Dedifferentiated amniotic fluid mesenchymal stem cell (primary cell): ENCODE measurements around the gene DPEP2NB.
"Not testable (repeated sequence)": the region's sequence is repeated elsewhere in the genome, so short reads cannot be mapped to it uniquely, and the experiment has no call there.

Experiments
- DNase-seq: peaks from one replicate; pipeline ENCODE4 v3.0.0-alpha.2; 2016; ENCODE audit errors: extremely low spot score

DPEP2NB gene

GRCh38 chr16:68013440-68013839 lies 2.3 kb downstream of the DPEP2NB start:
- DNase-seq = no peak

DNA sequence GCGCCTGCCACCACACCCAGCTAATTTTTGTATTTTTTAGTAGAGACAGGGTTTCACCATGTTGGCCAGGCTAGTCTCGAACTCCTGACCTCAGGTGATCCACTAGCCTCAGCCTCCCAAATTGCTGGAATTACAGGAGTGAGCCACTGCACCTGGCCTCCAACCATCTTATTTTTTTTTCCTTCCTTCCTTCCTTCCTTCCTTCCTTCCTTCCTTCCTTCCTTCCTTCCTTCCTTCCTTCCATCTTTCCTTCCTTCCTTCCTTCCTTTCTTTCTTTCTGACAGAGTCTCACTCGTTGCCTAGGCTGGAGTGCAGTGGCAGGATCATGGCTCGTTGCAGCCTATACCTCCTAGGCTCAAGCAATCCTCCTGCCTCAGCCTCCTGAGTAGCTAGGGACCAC lies 5.8 kb downstream of the DPEP2NB start:
- not testable (repeated sequence) for DNase-seq

GRCh38 chr16:68009157-68009735 lies 6.5 kb downstream of the DPEP2NB start:
- DNase-seq = no peak

- DNase-seq = no peak
These were observed 9.9 kb downstream of the DPEP2NB start for GRCh38 chr16:68005786-68006286.

- no peak for DNase-seq
These were observed 10.5 kb downstream of the DPEP2NB start for GRCh38 chr16:68005211-68005610.

DNA sequence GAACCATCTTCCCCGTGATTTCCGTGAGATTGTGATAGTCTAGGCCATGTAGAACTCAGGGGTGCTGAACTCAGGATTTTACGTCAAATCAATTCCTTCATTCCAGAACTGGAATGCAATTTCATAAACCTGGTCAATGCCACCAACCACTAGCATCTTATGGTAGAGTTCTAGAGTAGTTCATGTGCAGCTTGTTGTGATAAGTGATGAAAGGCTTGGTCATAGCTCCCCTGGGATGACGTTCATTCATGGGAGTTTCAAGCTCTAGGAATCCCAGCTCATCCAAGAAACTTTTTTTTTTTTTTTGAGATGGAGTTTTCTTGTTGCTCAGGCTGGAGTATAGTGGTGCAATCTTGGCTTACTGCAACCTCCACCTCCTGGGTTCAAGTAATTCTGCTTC lies 12.7 kb downstream of the DPEP2NB start:
- DNase-seq = no peak

DNA sequence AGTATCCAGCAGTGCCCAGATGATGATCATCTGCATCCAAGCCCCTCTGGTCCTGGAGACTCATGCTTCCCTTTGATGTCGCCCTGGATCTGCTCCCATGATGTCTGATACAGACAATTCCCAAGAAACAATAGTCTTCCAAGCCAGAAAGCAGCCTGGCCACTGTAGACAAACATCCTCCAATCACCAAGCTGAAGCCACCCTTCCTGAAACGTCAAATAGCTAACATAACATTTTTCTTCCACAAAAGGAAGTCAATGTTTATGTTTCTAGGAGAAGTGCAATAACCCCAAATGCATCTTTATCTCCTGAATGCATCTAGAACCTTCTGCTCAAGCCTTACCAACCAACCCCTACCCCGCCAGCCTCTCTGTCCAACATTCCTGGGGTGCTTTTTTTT lies 15.3 kb downstream of the DPEP2NB start:
- DNase-seq = no peak

- no peak for DNase-seq
These were observed 15.7 kb downstream of the DPEP2NB start for GRCh38 chr16:67999985-68000384.

DNA sequence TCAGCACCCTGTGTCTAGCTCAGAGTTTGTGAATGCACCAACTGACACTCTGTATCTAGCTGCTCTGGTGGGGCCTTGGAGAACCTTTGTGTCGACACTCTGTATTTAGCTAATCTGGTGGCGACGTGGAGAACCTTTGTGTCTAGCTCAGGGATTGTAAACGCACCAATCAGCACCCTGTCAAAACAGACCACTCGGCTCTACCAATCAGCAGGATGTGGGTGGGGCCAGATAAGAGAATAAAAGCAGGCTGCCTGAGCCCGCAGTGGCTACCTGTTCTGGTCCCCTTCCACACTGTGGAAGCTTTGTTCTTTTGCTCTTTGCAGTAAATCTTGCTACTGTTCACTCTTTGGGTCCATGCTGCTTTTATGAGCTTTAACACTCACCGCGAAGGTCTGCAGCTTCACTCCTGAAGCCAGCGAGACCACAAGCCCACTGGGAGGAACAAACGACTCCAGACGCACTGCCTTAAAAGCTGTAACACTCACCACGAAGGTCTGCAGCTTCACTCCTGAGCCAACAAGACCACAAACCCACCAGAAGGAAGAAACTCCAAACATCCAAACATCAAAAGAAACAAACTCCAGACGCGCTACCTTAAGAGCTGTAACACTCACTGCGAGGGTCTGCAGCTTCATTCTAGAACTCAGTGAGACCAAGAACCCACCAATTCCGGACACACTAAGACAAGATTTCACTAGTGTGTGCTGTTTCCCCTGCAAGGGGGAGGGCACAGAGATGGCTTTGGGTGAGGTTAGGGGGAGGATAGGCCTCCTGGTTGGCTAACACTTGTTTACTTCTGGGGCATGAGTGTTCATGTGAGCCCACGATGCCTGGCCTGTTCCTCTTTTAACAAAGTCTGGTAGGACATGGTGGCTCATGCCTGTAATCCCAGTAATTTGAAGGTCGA lies 16.7 kb downstream of the DPEP2NB start, which contains the start of gene DPEP2:
TSS of gene DPEP2 (minus strand) at position 706 of the 910 bp plus-strand sequence. CDS start 6,272 bp downstream, outside the sequence.
- not testable (repeated sequence) for DNase-seq

GRCh38 chr16:67998231-67998778 lies 17.4 kb downstream of the DPEP2NB start:
- not testable (repeated sequence) for DNase-seq

DNA sequence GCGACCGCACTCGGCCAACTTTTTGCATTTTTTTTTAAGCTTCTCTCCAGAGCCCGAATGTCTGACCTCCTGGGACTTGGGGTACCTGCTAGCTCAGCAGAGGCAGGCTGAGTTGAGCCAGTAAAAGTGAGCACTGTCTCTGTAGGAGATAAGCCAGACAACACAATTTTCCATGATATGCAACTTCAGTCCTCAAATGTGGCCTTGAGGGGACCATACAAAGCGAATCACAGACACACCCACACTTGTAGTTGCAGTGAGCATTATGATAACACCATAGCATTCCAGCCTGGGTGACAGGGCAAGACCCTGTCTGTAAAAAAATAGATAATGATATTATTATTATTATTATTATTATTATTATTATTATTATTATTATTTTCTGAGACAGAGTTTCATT lies 19.0 kb downstream of the DPEP2NB start:
- no peak for DNase-seq

GRCh38 chr16:67995423-67995822 lies 20.3 kb downstream of the DPEP2NB start:
- DNase-seq = no peak

GRCh38 chr16:67994040-67994408 lies 21.7 kb downstream of the DPEP2NB start:
- not testable (repeated sequence) for DNase-seq

DNA sequence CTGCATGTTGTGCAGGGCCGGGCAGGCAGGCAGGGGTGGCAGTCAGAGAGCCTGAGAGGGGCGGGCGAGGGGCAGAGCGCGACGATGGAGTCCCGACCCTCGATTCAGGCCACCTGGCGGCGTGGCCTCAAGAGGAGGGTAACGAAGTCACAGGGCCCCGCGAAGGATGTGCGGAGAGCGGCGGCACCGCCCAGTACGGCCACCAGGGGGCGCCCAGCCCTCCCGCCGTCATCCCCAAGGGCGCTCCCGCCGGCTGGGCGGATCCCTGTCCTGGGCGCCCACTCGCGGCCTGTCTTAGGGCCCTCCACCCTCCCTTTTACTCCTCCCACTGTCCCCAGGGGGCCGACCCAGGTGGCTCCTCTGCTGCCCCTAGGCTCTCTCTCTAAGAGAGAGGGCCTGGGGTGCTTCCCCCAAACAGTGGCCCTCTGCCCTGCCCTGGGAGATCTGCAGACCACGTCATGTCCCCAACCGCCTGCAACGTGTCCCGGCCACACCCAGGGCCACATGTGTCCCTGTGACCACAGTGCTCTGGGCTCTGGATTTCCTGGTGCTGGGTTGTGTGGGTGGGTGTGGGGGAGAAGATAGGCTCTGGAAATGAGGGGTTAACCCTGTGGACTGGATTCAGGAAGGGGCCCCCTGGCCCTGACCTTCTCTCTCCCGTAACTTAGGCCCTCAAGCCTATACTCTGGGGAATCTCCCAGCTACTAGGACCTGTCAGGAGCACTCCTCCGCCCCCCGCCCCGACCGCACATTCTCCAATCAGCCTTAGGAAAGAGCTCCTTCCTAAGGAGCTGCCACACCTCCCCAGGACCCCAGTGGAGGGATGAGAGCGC lies 22.3 kb downstream of the DPEP2NB start:
- DNase-seq = peak; percentile 41

- DNase-seq = no peak
These were observed 23.0 kb downstream of the DPEP2NB start for GRCh38 chr16:67992661-67993206.

DNA sequence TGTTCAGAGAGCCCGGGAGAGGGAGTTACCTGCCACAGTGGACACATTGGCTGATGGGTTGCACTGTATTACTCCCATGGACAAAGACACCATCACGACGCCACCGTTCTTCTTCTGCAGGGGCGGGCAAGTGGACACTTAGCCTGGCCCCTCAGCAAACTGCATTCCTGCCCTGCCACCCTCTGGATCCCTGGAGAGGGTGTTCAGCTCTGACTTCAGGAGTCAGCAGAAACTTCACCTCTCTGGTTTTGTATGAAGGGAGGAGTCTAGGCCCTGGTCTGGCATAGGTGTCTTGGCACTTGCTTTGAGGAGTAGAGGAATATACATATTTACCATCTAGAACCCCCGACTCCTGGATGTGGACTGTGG lies 25.7 kb downstream of the DPEP2NB start:
- no peak for DNase-seq

GRCh38 chr16:67989322-67990017 lies 26.2 kb downstream of the DPEP2NB start:
- no peak for DNase-seq

DNA sequence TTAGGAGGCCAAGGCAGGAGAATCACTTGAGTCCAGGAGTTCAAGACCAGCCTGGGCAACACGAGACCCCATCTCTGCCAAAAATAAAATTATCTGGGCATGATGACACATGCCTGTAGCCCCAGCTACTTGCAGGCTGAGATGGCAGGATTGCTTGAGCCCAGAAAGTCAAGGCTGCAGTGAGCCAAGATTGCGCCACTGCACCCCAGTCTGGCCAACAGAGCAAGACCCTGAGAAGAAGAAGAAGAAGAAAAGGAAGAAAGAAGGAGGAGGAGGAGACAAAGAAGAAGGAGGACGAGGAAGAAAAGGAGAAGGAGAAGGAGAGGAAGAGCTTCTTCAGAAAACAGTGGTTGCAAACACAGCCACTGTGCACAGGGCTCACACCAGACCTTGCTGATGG lies 27.0 kb downstream of the DPEP2NB start:
- no peak for DNase-seq

DNA sequence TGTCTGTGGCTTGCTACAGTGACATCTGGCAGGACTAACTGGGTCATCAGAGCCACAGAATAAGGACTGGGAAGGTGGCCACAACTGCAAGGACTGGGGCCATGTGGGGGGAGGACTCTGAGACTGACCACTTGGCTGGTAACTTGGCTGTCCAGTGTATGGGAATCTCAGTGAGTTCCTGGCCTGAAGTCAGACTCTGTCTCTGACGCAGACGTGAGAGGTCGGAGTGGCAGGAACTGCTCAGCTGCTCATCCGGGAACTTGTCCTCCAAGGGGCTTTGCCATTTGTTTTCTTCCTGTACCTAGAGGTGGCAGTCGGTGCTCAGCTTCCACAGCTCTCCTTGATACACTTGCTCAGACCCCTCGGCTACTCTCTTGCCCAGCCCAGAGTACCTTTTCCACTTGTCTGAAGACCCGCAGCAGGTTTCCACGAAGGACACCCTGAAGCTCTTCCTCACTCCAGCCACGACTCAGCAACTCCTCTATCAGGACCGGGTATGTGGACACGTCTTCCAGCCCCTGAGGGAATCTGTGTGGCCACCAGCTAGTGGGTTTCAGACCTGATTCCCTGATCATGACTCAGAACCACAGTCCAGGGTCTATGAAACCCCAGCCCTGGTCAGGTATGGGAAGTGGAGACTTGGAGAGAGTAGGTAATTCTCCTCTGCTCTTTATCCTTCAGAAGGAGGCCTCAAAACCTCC lies 28.1 kb downstream of the DPEP2NB start:
- DNase-seq = no peak

DNA sequence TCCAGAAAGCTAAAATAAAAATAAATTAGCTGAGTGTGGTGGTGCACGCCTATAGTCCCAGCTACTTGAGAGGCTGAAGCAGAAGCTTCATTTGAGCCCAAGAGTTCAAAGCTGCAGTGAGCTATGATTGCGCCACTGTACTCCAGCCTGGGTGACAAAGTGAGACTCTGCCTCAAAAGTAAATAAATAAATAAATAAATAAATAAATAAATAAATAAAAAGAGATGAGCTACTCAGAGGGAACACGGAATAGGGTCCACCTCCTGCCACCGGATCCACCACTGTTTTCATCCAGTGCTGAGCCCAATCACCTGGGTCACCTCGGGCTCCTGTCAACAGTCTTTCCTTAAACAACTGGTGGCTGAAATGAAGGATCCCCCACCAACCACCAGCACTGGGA lies 28.8 kb downstream of the DPEP2NB start:
- DNase-seq = no peak
